ENCODE results near the gene ARF5.

DNA sequence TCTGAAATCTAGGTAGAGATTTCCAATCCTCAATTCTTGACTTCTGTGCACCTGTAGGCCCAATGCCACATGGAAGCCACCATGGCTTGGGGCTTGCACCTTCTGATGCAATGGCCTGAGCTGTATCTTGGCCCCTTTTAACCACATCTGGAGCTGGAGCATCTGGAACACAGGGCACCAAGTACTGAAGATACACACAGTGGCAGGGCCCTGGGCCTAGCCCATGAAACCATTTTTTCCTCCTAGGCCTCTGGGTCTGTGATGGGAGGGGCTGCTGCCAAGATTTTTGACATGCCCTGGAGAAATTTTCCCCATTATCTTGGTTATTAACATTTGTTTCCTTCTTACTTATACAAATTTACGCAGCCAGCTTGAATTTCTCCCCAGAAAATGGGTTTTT is 41.9 kb upstream of the ARF5 start:
- TF ChIP-seq, protein P1, sequence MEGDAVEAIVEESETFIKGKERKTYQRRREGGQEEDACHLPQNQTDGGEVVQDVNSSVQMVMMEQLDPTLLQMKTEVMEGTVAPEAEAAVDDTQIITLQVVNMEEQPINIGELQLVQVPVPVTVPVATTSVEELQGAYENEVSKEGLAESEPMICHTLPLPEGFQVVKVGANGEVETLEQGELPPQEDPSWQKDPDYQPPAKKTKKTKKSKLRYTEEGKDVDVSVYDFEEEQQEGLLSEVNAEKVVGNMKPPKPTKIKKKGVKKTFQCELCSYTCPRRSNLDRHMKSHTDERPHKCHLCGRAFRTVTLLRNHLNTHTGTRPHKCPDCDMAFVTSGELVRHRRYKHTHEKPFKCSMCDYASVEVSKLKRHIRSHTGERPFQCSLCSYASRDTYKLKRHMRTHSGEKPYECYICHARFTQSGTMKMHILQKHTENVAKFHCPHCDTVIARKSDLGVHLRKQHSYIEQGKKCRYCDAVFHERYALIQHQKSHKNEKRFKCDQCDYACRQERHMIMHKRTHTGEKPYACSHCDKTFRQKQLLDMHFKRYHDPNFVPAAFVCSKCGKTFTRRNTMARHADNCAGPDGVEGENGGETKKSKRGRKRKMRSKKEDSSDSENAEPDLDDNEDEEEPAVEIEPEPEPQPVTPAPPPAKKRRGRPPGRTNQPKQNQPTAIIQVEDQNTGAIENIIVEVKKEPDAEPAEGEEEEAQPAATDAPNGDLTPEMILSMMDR (IDR thresholded peaks at IDR 0.05), result no peak
- no peak for TF ChIP-seq POLR2A (IDR thresholded peaks at IDR 0.05)

Measured in vagina (tissue), 2 donors.